Measurements from ENCODE around the gene NRG3. TPM values are rescaled to one million over a fixed set of nuclear protein-coding genes. Genes with fewer than 3 reads are reported as not detected.

NRG3 gene
- total RNA-seq, 2 experiments from 2014 or later: not detected

DNA sequence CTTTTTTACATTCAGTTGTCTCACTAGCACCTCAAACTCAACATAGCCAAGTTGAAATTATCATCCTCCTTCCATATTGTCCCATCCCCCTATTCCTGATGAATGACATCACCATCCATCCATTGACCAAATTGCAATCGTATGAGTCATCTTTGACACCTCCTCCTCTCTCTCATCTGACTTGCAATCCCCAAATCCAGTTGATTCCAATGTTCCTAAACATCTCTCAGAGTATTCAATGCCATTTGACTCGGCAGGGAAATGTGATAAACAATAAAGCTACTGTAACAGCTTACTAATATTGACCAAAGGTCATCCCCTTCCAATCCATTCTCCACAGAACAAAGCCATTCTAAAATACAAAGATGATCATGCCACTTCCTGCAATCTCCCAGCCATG is 1047.8 kb downstream of the NRG3 start:
- Mint-ChIP-seq H3K27me3 (no peaks in the 10 kb centered on the region), H3K27ac (no peak overlapping the region), H3K36me3 (ENCODE audit: low read depth) (no peaks in the 10 kb centered on the region), H3K4me3 (no peak overlapping the region), H3K4me1 (ENCODE audit: low read depth) (no peaks in the 10 kb centered on the region), H3K9me3 (peaks cover 12% of the 10 kb centered on the region)
- Histone ChIP-seq H3K4me3 (ENCODE audit: low read length) (no peak overlapping the region), H3K27me3 (ENCODE audit: control insufficient read depth in 1 of 2, insufficient read depth in 2 of 2, low read length in 2 of 2) (no peaks in the 10 kb centered on the region), H3K4me1 (ENCODE audit: insufficient read depth, low read length) (no peaks in the 10 kb centered on the region), H3K27ac (ENCODE audit: low read depth in 1 of 2, low read length in 2 of 2) (no peak overlapping the region), H3K36me3 (ENCODE audit: insufficient read depth, low read length) (no peaks in the 10 kb centered on the region), H3K9me3 (ENCODE audit: control insufficient read depth in 1 of 2, insufficient read depth in 1 of 2, low read length in 2 of 2) (peaks cover 0 to 3% of the 10 kb centered on the region in 2 experiments)
- ChIA-PET POLR2A (no interaction called here), CTCF (no interaction called here)
- TF ChIP-seq CTCF (IDR thresholded peaks at IDR 0.05): no peak
- ATAC-seq (ENCODE audit: poor library complexity) (no peak), DNase-seq (no peak)
- intact Hi-C loops (cut with DNase I, micrococcal nuclease): no loop called here

DNA sequence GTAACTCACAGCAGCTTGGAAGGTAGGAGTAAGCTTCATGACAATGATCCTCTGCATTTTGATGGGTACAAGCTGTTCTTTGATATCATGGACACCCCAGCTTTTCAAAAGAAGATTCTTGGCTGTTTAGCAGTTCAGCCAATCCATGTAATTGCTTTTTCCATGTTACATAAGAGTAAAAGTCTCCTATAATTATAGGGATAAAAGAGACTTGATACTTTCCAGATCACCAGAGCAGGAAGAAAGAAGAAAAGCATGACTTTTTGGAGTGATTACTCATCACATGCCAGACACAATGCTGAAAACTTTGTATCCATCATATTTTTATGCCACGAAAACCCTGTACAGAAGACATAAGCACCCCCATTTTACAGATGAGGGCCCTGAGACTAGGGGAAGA is 1049.7 kb downstream of the NRG3 start:
- CTCF ChIA-PET: no interaction called here
- no peaks in the 10 kb centered on the region for H3K36me3 ChIP-seq (ENCODE audit: insufficient read depth, low read length)
- Mint-ChIP-seq H3K9me3 (peaks cover 12% of the 10 kb centered on the region), H3K36me3 (ENCODE audit: low read depth) (no peaks in the 10 kb centered on the region), H3K27ac (no peak overlapping the region), H3K4me1 (ENCODE audit: low read depth) (no peaks in the 10 kb centered on the region), H3K27me3 (no peaks in the 10 kb centered on the region), H3K4me3 (no peak overlapping the region)
- no peaks in the 10 kb centered on the region for H3K27me3 ChIP-seq (ENCODE audit: control insufficient read depth in 1 of 2, insufficient read depth in 2 of 2, low read length in 2 of 2)
- intact Hi-C loops (cut with DNase I, micrococcal nuclease): no loop called here
- H3K4me3 ChIP-seq (ENCODE audit: low read length): no peak overlapping the region
- POLR2A ChIA-PET: no interaction called here
- ATAC-seq (ENCODE audit: poor library complexity): no peak
- H3K4me1 ChIP-seq (ENCODE audit: insufficient read depth, low read length): no peaks in the 10 kb centered on the region
- TF ChIP-seq CTCF (IDR thresholded peaks at IDR 0.05): no peak
- no peak for DNase-seq
- no peak overlapping the region for H3K27ac ChIP-seq (ENCODE audit: low read depth in 1 of 2, low read length in 2 of 2)
- H3K9me3 ChIP-seq (ENCODE audit: control insufficient read depth in 1 of 2, insufficient read depth in 1 of 2, low read length in 2 of 2): peaks cover 0 to 3% of the 10 kb centered on the region in 2 experiments

DNA sequence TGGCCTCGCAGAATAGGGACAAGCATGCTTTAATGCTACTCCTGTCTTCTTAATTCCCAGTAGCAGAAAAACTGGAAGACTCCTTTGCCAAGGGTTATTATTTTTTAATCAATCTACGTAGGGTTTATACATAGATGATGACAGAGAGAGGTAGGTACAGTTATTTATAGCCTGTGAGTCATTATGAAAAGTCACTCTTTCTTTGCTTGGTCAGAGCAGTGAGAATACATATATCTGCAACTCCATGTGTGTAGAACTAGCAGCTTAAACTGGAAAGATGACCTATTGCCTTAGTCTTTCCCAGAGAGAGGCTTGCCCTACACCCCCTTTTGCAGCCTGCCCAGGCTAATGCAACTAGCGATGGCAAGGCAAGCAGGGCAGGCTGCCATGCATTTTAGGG is 1050.6 kb downstream of the NRG3 start:
- no peaks in the 10 kb centered on the region for H3K27me3 Mint-ChIP-seq
- H3K27ac ChIP-seq (ENCODE audit: low read depth in 1 of 2, low read length in 2 of 2): no peak overlapping the region
- H3K4me3 Mint-ChIP-seq: no peak overlapping the region
- H3K27me3 ChIP-seq (ENCODE audit: control insufficient read depth in 1 of 2, insufficient read depth in 2 of 2, low read length in 2 of 2): no peaks in the 10 kb centered on the region
- intact Hi-C loops (cut with DNase I, micrococcal nuclease): no loop called here
- peaks cover 0 to 3% of the 10 kb centered on the region in 2 experiments for H3K9me3 ChIP-seq (ENCODE audit: control insufficient read depth in 1 of 2, insufficient read depth in 1 of 2, low read length in 2 of 2)
- ChIA-PET POLR2A (no interaction called here), CTCF (no interaction called here)
- peaks cover 12% of the 10 kb centered on the region for H3K9me3 Mint-ChIP-seq
- ATAC-seq (ENCODE audit: poor library complexity) (no peak), DNase-seq (no peak)
- no peaks in the 10 kb centered on the region for H3K4me1 ChIP-seq (ENCODE audit: insufficient read depth, low read length)
- no peak overlapping the region for H3K27ac Mint-ChIP-seq
- no peaks in the 10 kb centered on the region for H3K36me3 ChIP-seq (ENCODE audit: insufficient read depth, low read length)
- no peaks in the 10 kb centered on the region for H3K36me3 Mint-ChIP-seq (ENCODE audit: low read depth)
- no peak for TF ChIP-seq CTCF (IDR thresholded peaks at IDR 0.05)
- no peak overlapping the region for H3K4me3 ChIP-seq (ENCODE audit: low read length)
- H3K4me1 Mint-ChIP-seq (ENCODE audit: low read depth): no peaks in the 10 kb centered on the region
